T-helper 1 cell treated with Interleukin-12 subunit alpha and Interleukin-12 subunit beta and Interleukin-4 antibody, amounts not matched to agents 30 μg/mL and 1 μg/mL, for 36 hours (primary cell): ENCODE measurements around the gene PHLDB1.

Source experiments
- H3K27ac Mint-ChIP-seq: one replicate; pipeline ENCODE4 v1.8.0; 2021; ENCODE audit warnings: mild to moderate bottlenecking, mixed read lengths
- H3K27me3 Mint-ChIP-seq: one replicate; pipeline ENCODE4 v1.8.0; 2021; ENCODE audit warnings: low read depth, mixed read lengths
- H3K36me3 Mint-ChIP-seq: one replicate; pipeline ENCODE4 v1.8.0; 2021; ENCODE audit warnings: low read depth, mixed read lengths
- H3K4me1 Mint-ChIP-seq: one replicate; pipeline ENCODE4 v1.8.0; 2021; ENCODE audit warnings: low read depth, mixed read lengths
- H3K4me3 Mint-ChIP-seq: one replicate; pipeline ENCODE4 v1.8.0; 2021; ENCODE audit warnings: mild to moderate bottlenecking, moderate library complexity, mixed read lengths
- H3K9me3 Mint-ChIP-seq: one replicate; pipeline ENCODE4 v1.8.0; 2021; ENCODE audit warnings: mixed read lengths

Gene PHLDB1

DNA sequence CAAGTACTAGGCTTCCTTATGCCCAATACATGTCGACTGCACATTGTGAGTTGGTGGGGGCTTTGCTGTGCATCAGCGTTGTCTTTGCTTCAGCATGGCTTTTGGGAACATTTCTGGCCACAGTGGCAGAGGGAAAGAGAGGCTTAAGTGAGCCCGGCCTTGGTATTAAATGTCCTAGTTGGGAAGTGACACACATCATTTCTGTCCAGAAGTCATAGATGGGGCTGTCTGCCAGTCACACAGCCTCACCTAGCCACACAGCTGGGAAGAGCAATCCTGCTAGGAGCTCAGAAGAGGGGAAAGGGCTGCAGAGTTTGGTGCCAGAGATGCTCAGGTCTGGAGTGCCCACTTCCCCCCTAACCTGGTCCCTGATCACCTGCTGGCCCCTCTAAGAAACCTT lies 44.4 kb downstream of the PHLDB1 start:
- Mint-ChIP-seq H3K4me3 (no peak overlapping the region), H3K27ac (no peak overlapping the region), H3K9me3 (no peaks in the 10 kb centered on the region), H3K36me3 (no peaks in the 10 kb centered on the region), H3K4me1 (peaks cover 6% of the 10 kb centered on the region), H3K27me3 (no peaks in the 10 kb centered on the region)

- no peaks in the 10 kb centered on the region for H3K36me3 Mint-ChIP-seq
- H3K27ac Mint-ChIP-seq = no peak overlapping the region
These were observed 45.3 kb downstream of the PHLDB1 start for GRCh38 chr11:118652681-118653181.

DNA sequence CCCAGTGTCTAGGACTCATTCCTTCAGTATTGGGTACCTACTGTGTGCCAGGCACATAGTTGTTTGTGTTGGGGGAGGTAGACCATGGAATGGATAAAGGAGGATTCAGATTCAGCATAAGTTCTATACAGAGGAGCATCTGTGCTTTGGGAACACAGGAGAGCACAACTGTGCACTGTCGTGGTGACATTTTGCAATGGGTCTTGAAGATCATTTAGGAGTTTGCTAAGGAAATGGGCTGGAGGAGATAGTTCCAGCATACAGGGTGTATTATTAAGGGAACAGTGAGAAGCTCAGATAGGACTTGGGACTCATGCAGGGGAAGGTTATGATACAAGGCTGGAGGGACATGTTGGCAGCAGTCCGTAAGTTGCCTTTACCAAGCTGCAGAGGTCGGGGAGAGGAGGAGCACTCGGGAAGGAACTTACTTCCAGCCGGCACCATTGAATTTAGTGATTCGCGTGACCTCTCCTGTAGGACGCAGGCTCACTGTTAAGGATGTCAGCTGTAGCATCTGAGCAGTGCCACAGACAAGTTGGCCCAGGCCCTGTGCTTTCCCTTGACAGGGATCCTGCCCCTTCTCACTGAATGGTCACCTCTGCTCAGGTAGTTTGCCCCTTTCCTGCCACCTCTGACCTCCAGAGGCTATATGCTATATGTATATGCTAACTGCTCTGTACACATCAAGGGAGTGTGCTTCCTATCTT lies 46.4 kb downstream of the PHLDB1 start:
- Mint-ChIP-seq H3K27me3 (no peaks in the 10 kb centered on the region), H3K9me3 (no peaks in the 10 kb centered on the region), H3K4me3 (no peak overlapping the region), H3K36me3 (no peaks in the 10 kb centered on the region), H3K27ac (no peak overlapping the region), H3K4me1 (peaks cover 6% of the 10 kb centered on the region)

More at GRCh38 chr11:118652681-118653181, 45.3 kb downstream of the PHLDB1 start:
- H3K4me3 Mint-ChIP-seq = no peak overlapping the region
- H3K9me3 Mint-ChIP-seq = no peaks in the 10 kb centered on the region
- peaks cover 6% of the 10 kb centered on the region for H3K4me1 Mint-ChIP-seq
- H3K27me3 Mint-ChIP-seq = no peaks in the 10 kb centered on the region

DNA sequence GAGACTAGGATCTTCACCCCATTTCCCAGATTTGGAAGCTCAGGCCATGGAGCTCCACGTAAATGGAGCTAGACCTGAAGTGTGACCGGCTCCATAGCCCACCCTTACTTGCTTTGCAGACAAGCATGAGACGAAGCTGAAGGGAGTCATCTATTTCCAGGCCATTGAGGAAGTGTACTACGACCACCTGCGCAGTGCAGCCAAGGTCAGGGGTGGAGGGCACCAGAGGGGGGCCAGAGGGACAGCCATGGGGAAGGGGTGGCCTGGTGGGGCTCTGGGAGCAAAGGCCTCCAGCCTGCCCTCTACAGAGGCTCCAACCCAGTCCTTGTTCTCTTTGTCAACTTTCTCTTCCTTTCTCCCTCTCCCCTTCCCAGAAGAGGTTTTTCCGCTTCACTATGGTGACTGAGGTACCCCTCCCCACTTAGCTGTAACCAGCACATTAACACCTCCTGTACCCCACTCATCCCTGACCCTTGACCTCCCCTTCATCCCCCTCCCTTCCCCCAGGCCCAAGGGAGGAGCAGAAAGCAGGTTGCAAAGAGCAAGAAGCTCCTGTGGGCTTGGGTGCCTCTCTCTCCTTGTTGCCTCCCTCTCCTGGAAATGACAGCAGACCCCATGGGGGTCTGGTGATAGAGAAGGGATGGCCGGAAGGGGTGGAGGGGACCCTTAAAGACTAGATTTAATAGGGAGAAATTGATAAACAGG lies 48.2 kb downstream of the PHLDB1 start:
- Mint-ChIP-seq H3K36me3 (no peaks in the 10 kb centered on the region), H3K9me3 (no peaks in the 10 kb centered on the region), H3K4me1 (peaks cover 6% of the 10 kb centered on the region), H3K27ac (no peak overlapping the region), H3K27me3 (no peaks in the 10 kb centered on the region), H3K4me3 (no peak overlapping the region)

DNA sequence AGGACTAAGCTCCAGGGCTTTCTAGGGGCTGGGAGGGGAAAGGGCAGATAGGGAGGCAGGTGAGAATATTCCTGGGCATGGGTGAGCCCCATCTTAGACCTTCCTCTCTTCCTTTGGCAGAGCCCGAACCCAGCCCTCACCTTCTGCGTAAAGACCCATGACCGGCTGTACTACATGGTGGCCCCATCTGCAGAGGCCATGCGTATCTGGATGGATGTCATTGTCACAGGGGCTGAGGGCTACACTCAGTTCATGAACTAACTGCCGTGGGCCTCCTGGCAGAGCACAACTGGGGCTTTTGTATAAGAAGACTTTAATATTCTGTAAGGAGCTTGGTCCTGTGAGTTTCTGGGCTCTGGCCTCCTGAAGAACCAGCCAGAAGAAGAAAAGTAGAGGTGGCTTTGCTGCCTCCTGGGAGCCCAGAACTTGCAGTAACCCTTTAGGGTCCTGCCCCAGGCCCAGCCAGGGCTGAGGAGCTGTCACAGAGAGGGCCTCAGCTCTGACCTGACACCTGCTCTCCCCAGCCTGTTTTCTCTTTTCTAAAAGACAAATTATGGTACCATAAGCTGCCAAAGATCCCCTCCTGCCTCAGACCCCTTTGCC lies 49.2 kb downstream of the PHLDB1 start:
- H3K36me3 Mint-ChIP-seq = no peaks in the 10 kb centered on the region
- H3K4me3 Mint-ChIP-seq = no peak overlapping the region
- peaks cover 6% of the 10 kb centered on the region for H3K4me1 Mint-ChIP-seq
- H3K27ac Mint-ChIP-seq = no peak overlapping the region
- H3K27me3 Mint-ChIP-seq = no peaks in the 10 kb centered on the region
- no peaks in the 10 kb centered on the region for H3K9me3 Mint-ChIP-seq

DNA sequence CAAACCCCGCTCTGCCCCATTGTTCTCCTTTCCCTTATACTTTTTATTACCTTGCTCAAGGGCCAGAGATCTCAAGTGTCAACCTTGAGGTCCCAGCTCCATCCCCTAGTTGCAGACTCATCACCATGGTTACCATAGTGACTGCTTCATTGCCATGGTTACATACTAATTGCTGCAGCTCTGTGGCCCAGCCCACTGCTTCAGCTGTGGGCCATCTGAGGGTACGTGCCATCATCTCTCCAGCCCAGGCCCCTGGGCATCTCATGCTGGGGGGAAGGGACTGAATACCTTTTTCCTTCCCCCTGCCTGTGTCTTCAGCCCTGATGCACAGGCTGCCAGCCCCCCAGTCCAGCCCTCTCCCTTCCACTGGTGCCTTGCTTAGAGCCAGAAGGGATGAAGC lies 49.8 kb downstream of the PHLDB1 start:
- Mint-ChIP-seq H3K27ac (no peak overlapping the region), H3K36me3 (no peaks in the 10 kb centered on the region), H3K4me1 (peaks cover 6% of the 10 kb centered on the region), H3K9me3 (no peaks in the 10 kb centered on the region), H3K27me3 (no peaks in the 10 kb centered on the region), H3K4me3 (no peak overlapping the region)

DNA sequence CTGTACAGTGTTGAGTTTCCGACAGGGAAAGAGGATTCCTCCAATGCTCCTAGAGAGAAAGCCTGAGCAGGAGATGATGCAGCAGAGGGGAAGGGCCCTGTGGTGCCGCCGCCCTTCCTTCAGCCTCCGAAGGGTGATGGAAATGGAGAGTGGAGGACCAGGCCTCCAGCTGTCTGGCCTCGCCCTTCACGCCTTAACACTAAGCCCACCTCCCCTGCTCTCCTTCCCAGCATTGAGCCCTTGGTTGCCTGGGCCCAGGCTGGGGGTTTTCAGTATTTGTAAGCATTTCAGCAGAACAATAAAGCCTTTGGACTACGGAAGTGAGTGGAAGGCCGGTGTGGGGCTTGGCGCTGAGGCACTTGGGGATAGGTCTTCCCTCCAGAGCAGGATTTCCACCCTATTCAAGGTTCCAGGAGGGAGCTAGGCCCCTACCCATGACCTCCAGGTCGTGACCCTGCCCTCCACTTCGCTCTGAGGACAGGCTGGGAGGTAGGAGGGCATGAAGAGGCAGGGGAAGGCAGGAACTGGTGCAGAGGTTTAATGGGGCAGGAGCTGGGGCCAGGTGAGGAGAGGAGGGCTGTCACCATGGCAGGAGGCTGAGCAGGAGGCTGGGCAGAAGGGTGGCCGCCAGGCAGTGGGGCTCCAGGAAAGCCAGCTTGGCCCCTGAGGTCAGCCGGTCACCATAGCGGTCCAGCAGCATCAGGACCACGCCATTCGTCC lies 50.5 kb downstream of the PHLDB1 start:
- Mint-ChIP-seq H3K4me1 (peaks cover under 1% of the 10 kb centered on the region), H3K4me3 (no peak overlapping the region), H3K36me3 (no peaks in the 10 kb centered on the region), H3K9me3 (no peaks in the 10 kb centered on the region), H3K27ac (no peak overlapping the region), H3K27me3 (no peaks in the 10 kb centered on the region)

DNA sequence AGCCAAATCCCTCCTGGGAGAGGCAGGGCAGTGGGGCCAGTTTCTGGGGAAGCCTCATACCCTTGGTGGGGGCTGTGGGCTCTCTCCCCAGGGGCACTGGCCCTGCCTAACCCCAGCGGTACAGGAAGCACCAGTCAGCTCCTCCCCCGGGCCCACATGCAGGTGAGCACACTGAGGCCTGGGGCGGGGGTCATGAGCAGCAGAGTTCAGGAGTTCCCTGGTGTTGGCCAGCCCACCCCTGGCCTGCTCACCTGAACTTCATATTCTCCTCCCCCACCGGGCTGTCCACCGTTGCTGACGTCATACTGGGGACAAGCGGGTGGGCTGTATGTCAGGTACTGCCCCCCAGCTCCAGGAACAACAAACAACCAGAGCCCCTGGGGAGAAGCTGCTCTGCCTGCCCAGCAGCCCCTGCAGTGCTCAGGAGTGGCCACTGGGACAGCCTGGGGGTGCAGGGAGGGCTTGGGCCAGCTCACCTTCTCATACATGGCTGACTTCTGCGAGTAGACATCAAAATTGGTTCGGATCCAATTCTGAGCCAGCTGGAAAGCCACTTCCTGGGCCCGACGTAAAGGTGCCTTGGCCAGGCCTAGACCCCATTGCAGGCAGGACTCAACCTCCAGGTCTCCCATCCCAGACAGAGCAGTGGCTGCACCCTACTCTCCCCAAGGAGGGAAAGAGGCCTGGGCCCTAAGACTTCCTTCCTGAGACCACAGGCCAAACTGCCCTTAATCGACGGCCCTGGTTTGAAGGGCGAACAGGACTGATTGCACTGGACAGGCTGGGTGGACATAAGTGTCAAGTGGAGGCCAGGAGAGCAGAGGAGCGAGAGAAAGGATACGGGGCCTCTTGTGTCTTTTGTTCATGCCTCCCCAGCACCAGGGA lies 51.3 kb downstream of the PHLDB1 start:
- no peak overlapping the region for H3K27ac Mint-ChIP-seq
- no peaks in the 10 kb centered on the region for H3K27me3 Mint-ChIP-seq
- H3K4me1 Mint-ChIP-seq = no peaks in the 10 kb centered on the region
- no peak overlapping the region for H3K4me3 Mint-ChIP-seq
- no peaks in the 10 kb centered on the region for H3K9me3 Mint-ChIP-seq
- H3K36me3 Mint-ChIP-seq = no peaks in the 10 kb centered on the region

- no peak overlapping the region for H3K27ac Mint-ChIP-seq
- H3K9me3 Mint-ChIP-seq = no peaks in the 10 kb centered on the region
- no peaks in the 10 kb centered on the region for H3K36me3 Mint-ChIP-seq
- H3K27me3 Mint-ChIP-seq = no peaks in the 10 kb centered on the region
- H3K4me3 Mint-ChIP-seq = no peak overlapping the region
- no peaks in the 10 kb centered on the region for H3K4me1 Mint-ChIP-seq
These were observed 52.0 kb downstream of the PHLDB1 start for GRCh38 chr11:118659314-118659952.

GRCh38 chr11:118659953-118660680 lies 52.7 kb downstream of the PHLDB1 start:
- Mint-ChIP-seq H3K27me3 (no peaks in the 10 kb centered on the region), H3K36me3 (no peaks in the 10 kb centered on the region), H3K27ac (no peak overlapping the region), H3K9me3 (no peaks in the 10 kb centered on the region), H3K4me3 (no peak overlapping the region), H3K4me1 (no peaks in the 10 kb centered on the region)

DNA sequence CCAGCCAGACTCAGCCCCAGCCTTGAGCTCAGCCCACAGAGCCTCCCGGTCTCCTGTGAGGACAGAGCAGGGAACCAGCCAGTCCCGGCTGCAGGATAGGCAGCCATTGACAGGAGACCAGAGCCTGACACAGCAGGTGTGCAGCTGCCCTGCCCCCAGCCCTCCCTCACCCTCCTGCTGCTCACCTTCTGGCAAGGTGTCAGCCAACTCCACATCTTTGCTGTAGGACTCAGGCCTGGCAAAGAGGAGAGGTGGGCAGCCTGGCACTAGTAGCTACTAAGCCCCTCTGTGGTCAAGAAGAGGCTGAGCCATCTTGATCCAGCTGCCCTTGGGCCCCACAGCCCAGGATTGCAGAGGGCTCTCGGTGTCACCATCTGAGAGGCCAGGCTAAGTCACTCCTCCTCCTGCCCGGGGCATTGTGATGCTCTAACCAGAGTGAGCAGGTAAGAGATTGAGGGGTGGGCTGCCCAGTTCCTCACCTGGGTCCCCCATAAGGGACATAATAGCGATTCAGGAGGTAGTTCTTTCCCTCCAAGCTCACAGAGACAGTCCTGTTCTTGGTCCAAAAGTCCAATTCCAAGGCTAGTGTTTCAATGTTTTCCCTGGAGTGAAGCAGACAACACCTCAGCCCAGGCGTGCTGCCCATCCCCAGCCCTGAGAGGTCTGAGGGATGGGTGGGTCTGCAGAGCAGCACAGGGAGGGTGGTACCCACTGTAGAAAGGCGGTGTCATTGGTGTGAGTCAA lies 53.4 kb downstream of the PHLDB1 start:
- no peak overlapping the region for H3K27ac Mint-ChIP-seq
- no peaks in the 10 kb centered on the region for H3K36me3 Mint-ChIP-seq
- H3K9me3 Mint-ChIP-seq = no peaks in the 10 kb centered on the region

GRCh38 chr11:118661425-118662301 lies 54.2 kb downstream of the PHLDB1 start:
- Mint-ChIP-seq H3K27ac (no peak overlapping the region), H3K36me3 (no peaks in the 10 kb centered on the region), H3K27me3 (no peaks in the 10 kb centered on the region), H3K4me3 (no peak overlapping the region), H3K9me3 (no peaks in the 10 kb centered on the region), H3K4me1 (no peaks in the 10 kb centered on the region)

More for the DNA sequence above, 53.4 kb downstream of the PHLDB1 start:
- Mint-ChIP-seq H3K4me3 (no peak overlapping the region), H3K27me3 (no peaks in the 10 kb centered on the region), H3K4me1 (no peaks in the 10 kb centered on the region)
